ENCODE measurements around the gene GRIK4. TPM values are rescaled to one million over a fixed set of nuclear protein-coding genes. Genes with fewer than 3 reads are reported as not detected.

Gene GRIK4
- total RNA-seq, 1 experiment from 2014 or later: not detected

DNA sequence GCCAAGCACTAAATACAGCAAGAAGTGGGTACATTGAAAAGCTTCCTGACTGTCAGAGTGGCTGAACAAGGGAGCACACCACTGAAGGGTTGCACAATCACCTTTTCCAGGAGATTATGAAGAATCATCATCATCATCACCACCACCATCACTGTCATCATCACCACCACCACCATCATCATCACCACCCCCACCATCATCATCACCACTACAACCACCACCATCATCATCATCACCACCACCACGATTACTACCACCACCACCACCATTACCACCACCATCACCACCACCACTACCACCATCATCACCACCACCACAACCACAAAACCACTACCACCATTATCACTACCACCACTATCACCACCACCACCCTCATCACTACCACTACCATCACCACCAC, 364.4 kb downstream of the GRIK4 start:
- Histone ChIP-seq H3F3A (ENCODE audit: insufficient read depth, low read depth) (no peaks in the 10 kb centered on the region), H3K36me3 (ENCODE audit: low read depth) (no peaks in the 10 kb centered on the region), H2AFZ (no peak overlapping the region), H3K4me3 (no peak overlapping the region), H3K79me2 (ENCODE audit: low read depth) (no peaks in the 10 kb centered on the region), H3K27me3 (ENCODE audit: insufficient read depth, low read depth) (no peaks in the 10 kb centered on the region), H4K20me1 (ENCODE audit: insufficient read depth) (no peaks in the 10 kb centered on the region), H3K9me2 (ENCODE audit: insufficient read depth) (peaks cover 3% of the 10 kb centered on the region; the same call in 1 of the 2 replicates), H3K9me3 (ENCODE audit: insufficient read depth, low read depth) (no peaks in the 10 kb centered on the region), H3K4me2 (no peak overlapping the region), H3K4me1 (replicated peaks; ENCODE audit: insufficient read depth) (no peaks in the 10 kb centered on the region), H3K27ac (no peak overlapping the region)
- ChIA-PET POLR2A (ENCODE audit: unreplicated experiment) (no interaction called here), CTCF (no interaction called here)
- BruUV-seq (replicated peaks): no TSS peak
- TF ChIP-seq EZH2 (IDR thresholded peaks at IDR 0.05; ENCODE audit: low read depth): no peak
- TF ChIP-seq, protein P1, sequence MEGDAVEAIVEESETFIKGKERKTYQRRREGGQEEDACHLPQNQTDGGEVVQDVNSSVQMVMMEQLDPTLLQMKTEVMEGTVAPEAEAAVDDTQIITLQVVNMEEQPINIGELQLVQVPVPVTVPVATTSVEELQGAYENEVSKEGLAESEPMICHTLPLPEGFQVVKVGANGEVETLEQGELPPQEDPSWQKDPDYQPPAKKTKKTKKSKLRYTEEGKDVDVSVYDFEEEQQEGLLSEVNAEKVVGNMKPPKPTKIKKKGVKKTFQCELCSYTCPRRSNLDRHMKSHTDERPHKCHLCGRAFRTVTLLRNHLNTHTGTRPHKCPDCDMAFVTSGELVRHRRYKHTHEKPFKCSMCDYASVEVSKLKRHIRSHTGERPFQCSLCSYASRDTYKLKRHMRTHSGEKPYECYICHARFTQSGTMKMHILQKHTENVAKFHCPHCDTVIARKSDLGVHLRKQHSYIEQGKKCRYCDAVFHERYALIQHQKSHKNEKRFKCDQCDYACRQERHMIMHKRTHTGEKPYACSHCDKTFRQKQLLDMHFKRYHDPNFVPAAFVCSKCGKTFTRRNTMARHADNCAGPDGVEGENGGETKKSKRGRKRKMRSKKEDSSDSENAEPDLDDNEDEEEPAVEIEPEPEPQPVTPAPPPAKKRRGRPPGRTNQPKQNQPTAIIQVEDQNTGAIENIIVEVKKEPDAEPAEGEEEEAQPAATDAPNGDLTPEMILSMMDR (conservative IDR thresholded peaks at IDR 0.05): no peak
- DNase-seq: no peak
- intact Hi-C loops (cut with micrococcal nuclease; ENCODE audit: unreplicated experiment): no loop called here

DNA sequence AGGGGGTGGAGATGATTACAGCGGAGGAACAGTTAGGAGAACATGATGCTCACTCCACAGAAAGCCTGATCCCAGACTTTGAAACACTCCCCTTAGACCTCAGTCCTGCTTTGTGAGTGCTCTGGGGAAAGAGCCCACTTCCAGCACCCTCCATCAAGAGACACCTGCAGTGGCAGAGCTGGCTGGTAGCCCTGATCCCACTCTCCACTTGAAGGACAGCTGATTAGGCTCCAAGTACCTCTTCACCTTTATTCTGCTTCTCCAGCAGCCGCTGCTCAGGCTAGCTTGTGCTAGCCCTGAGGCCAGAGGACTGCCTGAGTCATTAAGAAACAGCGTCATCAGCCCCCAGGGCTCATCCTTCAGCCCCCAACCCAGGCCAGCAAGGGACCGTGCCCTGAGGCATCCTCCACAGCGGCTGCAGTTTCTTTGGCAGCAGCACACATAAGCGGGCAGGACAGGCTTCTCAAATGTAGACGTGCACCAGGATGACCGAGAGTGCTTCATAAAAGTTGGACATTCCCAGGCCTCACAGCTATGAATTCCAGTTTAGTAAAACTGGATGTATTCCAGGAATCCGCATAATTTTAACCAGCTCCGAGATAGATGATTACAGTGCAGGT, 366.3 kb downstream of the GRIK4 start:
- BruUV-seq (replicated peaks): no TSS peak
- ChIA-PET POLR2A (ENCODE audit: unreplicated experiment) (no interaction called here), CTCF (no interaction called here)
- no peak for DNase-seq
- Histone ChIP-seq H2AFZ (no peak overlapping the region), H3K9me3 (ENCODE audit: insufficient read depth, low read depth) (no peaks in the 10 kb centered on the region), H3K27me3 (ENCODE audit: insufficient read depth, low read depth) (no peaks in the 10 kb centered on the region), H3K79me2 (ENCODE audit: low read depth) (no peaks in the 10 kb centered on the region), H3F3A (ENCODE audit: insufficient read depth, low read depth) (no peaks in the 10 kb centered on the region), H3K4me2 (no peak overlapping the region), H3K4me3 (no peak overlapping the region), H3K4me1 (replicated peaks; ENCODE audit: insufficient read depth) (no peaks in the 10 kb centered on the region), H3K36me3 (ENCODE audit: low read depth) (no peaks in the 10 kb centered on the region), H3K9me2 (ENCODE audit: insufficient read depth) (peaks cover 3% of the 10 kb centered on the region; the same call in 1 of the 2 replicates), H4K20me1 (ENCODE audit: insufficient read depth) (no peaks in the 10 kb centered on the region), H3K27ac (no peak overlapping the region)
- TF ChIP-seq EZH2 (IDR thresholded peaks at IDR 0.05; ENCODE audit: low read depth): no peak
- TF ChIP-seq, protein P1 (conservative IDR thresholded peaks at IDR 0.05): no peak
- intact Hi-C loops (cut with micrococcal nuclease; ENCODE audit: unreplicated experiment): no loop called here

DNA sequence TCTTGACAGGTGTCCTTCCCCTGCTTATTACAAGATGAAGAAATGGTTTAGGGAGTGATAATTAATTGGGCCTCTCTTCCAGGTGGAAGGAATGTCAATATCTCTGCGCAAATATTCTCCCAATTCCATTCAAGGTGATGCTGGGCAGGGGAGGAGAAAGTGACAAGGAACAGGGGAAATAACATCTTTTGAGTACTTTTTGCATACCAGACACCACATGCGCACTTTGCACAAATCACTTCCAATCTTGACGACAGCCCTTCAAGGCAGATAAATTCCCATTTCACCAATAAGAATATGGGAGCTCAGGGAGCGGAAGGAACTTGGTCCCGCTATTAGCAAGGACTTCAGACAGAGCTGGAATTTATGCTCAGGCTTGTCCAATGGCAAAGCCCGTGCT, 367.2 kb downstream of the GRIK4 start:
- Histone ChIP-seq H3K79me2 (ENCODE audit: low read depth) (no peaks in the 10 kb centered on the region), H3K27me3 (ENCODE audit: insufficient read depth, low read depth) (no peaks in the 10 kb centered on the region), H3K27ac (no peak overlapping the region), H3F3A (ENCODE audit: insufficient read depth, low read depth) (no peaks in the 10 kb centered on the region), H3K4me3 (no peak overlapping the region), H4K20me1 (ENCODE audit: insufficient read depth) (no peaks in the 10 kb centered on the region), H3K9me2 (ENCODE audit: insufficient read depth) (peaks cover 3% of the 10 kb centered on the region; the same call in 1 of the 2 replicates), H3K36me3 (ENCODE audit: low read depth) (no peaks in the 10 kb centered on the region), H3K9me3 (ENCODE audit: insufficient read depth, low read depth) (no peaks in the 10 kb centered on the region), H3K4me1 (replicated peaks; ENCODE audit: insufficient read depth) (no peaks in the 10 kb centered on the region), H2AFZ (no peak overlapping the region), H3K4me2 (no peak overlapping the region)
- intact Hi-C loops (cut with micrococcal nuclease; ENCODE audit: unreplicated experiment): no loop called here
- TF ChIP-seq EZH2 (IDR thresholded peaks at IDR 0.05; ENCODE audit: low read depth): no peak
- TF ChIP-seq, protein P1 (conservative IDR thresholded peaks at IDR 0.05): no peak
- ChIA-PET CTCF (no interaction called here), POLR2A (ENCODE audit: unreplicated experiment) (no interaction called here)
- BruUV-seq (replicated peaks): no TSS peak
- DNase-seq: no peak
